Thyroid gland (tissue), 4 donors: ENCODE results near the gene UBR4.

Source experiments
- CTCF ChIP-seq, 6 experiments: fragments of 200-600 bp in 3 of 6; fragments of 450-650 bp in 3 of 6; sonication (generic) in 3 of 6; IDR thresholded peaks; one replicate each; pipeline ENCODE4 v1.5.1; 2016 to 2019; ENCODE audit warnings: antibody characterized with exemption in 6 of 6, mild to moderate bottlenecking in 2 of 6, inconsistent platforms in 1 of 6, moderate library complexity in 1 of 6
- POLR2A ChIP-seq, 2 donors: fragments of 450-650 bp; IDR thresholded peaks; one replicate each; pipeline ENCODE4 v1.6.1; 2017; ENCODE audit warnings: antibody characterized with exemption in 2 of 2, mild to moderate bottlenecking in 2 of 2, moderate library complexity in 1 of 2

- TF ChIP-seq POLR2A (IDR thresholded peaks at IDR 0.05) (no peak), CTCF (IDR thresholded peaks at IDR 0.05) (no peak)
Observed at GRCh38 chr1:19196331-19196730, 13.7 kb downstream of the UBR4 start.
